GM12878 (cell line): ENCODE measurements around the gene PLCG2. TPM values are rescaled to one million over a fixed set of nuclear protein-coding genes. Genes with fewer than 3 reads are reported as not detected.

Experiments used
- EGR1 ChIP-seq, 2 experiments: IDR thresholded peaks; 1 replicate in 1 of 2; 2 replicates in 1 of 2; pipeline ENCODE4 v1.6.1; 2011 to 2012; ENCODE audit warnings: low read depth in 2 of 2, low read length in 2 of 2, borderline replicate concordance in 1 of 2, mild to moderate bottlenecking in 1 of 2, moderate library complexity in 1 of 2
- ESRRA ChIP-seq: IDR thresholded peaks from 2 replicates; pipeline ENCODE4 v1.6.1; 2012; ENCODE audit warnings: mild to moderate bottlenecking, low read length, improper control_type of control experiment
- ETV6 ChIP-seq, 2 experiments: fragments of 450-650 bp in 1 of 2; IDR thresholded peaks in 1 of 2; conservative IDR thresholded peaks in 1 of 2; 2 replicates each; pipeline ENCODE4 v1.6.1; 2014; ENCODE audit warnings: antibody characterized with exemption in 1 of 2, borderline replicate concordance in 1 of 2, low read depth in 1 of 2, mild to moderate bottlenecking in 1 of 2, moderate library complexity in 1 of 2
- HDAC2 ChIP-seq: fragments of 200-600 bp; sonication (generic); IDR thresholded peaks from 2 replicates; pipeline ENCODE4 v1.6.1; 2017
- IKZF2 ChIP-seq, 2 experiments: fragments of 450-650 bp; IDR thresholded peaks; 2 replicates each; pipeline ENCODE4 v1.6.1; 2017; ENCODE audit warnings: mild to moderate bottlenecking in 2 of 2, moderate library complexity in 2 of 2
- MXI1 ChIP-seq: fragments of 150-350 bp; IDR thresholded peaks from 2 replicates; pipeline ENCODE4 v1.6.1; 2011; ENCODE audit warnings: low read depth, mild to moderate bottlenecking, inconsistent platforms, low read length, improper control_type of control experiment
- NFIC ChIP-seq: IDR thresholded peaks from 2 replicates; pipeline ENCODE4 v1.6.1; 2012; ENCODE audit warnings: low read depth, mild to moderate bottlenecking, inconsistent platforms, low read length, moderate library complexity
- RCOR1 ChIP-seq: conservative IDR thresholded peaks from 2 replicates; pipeline ENCODE4 v1.6.1; 2012; ENCODE audit warnings: low read depth, low read length, improper control_type of control experiment
- RELB ChIP-seq: fragments of 450-650 bp; IDR thresholded peaks from 2 replicates; pipeline ENCODE4 v1.6.1; 2017; ENCODE audit warnings: low read depth, mild to moderate bottlenecking, moderate library complexity
- REST ChIP-seq: IDR thresholded peaks from 2 replicates; pipeline ENCODE4 v1.6.1; 2012; ENCODE audit warnings: mild to moderate bottlenecking, low read depth, low read length
- SMAD5 ChIP-seq: IDR thresholded peaks from 2 replicates; pipeline ENCODE4 v1.6.1; 2016; ENCODE audit warnings: antibody characterized with exemption, low read depth
- SPI1 ChIP-seq: IDR thresholded peaks from 2 replicates; pipeline ENCODE4 v1.6.1; 2011; ENCODE audit warnings: low read depth, mild to moderate bottlenecking, low read length, moderate library complexity, borderline replicate concordance; ENCODE audit not compliant: insufficient read depth
- YY1 ChIP-seq: IDR thresholded peaks from 2 replicates; pipeline ENCODE4 v1.6.1; 2011; ENCODE audit warnings: low read depth, mild to moderate bottlenecking, low read length
- ZBTB40 ChIP-seq: fragments of 450-650 bp; IDR thresholded peaks from 2 replicates; pipeline ENCODE4 v1.6.1; 2016; ENCODE audit warnings: mild to moderate bottlenecking, moderate library complexity, borderline replicate concordance
- ZNF687 ChIP-seq: fragments of 450-650 bp; IDR thresholded peaks from 2 replicates; pipeline ENCODE4 v1.6.1; 2017; ENCODE audit warnings: mild to moderate bottlenecking, moderate library complexity
- polyA plus RNA-seq, 11 experiments: library from polyadenylated mRNA; depleted of rRNA in 4 of 11; unstranded in 6 of 11; stranded (reverse) in 5 of 11; fragments of >200 nt; fragmentation: Nextera tagmentation in 4 of 11; fragmentation: Illumina TruSeq in 1 of 11; extraction: Ambion mirVana in 4 of 11; extraction: Trizol in 1 of 11; gene quantifications; 1 replicate in 1 of 11; 2 replicates in 10 of 11; pipeline versions ENCODE4 v1.2.1 to v1.2.3, GENCODE V29; 2011 to 2016; ENCODE audit warnings: inconsistent platforms in 2 of 11, missing spikeins in 2 of 11, low read depth in 1 of 11
- total RNA-seq, 4 experiments: library from RNA; depleted of rRNA in 3 of 4; stranded (reverse); fragments of >200 nt in 3 of 4; fragmentation: Illumina TruSeq in 1 of 4; extraction: Trizol in 1 of 4; gene quantifications; 2 replicates each; pipeline versions ENCODE4 v1.2.1 to v1.2.3, GENCODE V29; 2013 to 2021

The PLCG2 gene
- total and polyA plus RNA-seq, 10 of the 15 experiments (the other 5 are each of a cell fraction or from before 2014, with no cell fraction given) = 47.6 to 256 (median 149) TPM

GRCh38 chr16:81810894-81811538 lies 31.9 kb downstream of the PLCG2 start (continued):
- TF ChIP-seq ZBTB40 = peak; percentile 54; the same call in 1 of the 2 replicates
- peak; percentile 46; the same call in 1 of the 2 replicates for TF ChIP-seq SPI1
- no peak for TF ChIP-seq HDAC2
- TF ChIP-seq SMAD5 = no peak
- peak; percentile 83; the same call in 1 of the 2 replicates for TF ChIP-seq ESRRA
- peak in 1 of 2 experiments; percentile 83; a peak in 2 of 4 replicates for TF ChIP-seq ETV6 (conservative IDR thresholded peaks at IDR 0.05 in 1 of 2, IDR thresholded peaks at IDR 0.05 in 1 of 2; ENCODE audit: borderline replicate concordance in 1 of 2, low read depth in 1 of 2)
- no peak; the same call in 1 of the 2 replicates for TF ChIP-seq MXI1
- TF ChIP-seq NFIC = no peak
- TF ChIP-seq IKZF2 (IDR thresholded peaks at IDR 0.05) = peak; percentile 85 to 87
- peak; percentile 26; the same call in 1 of the 2 replicates for TF ChIP-seq RELB
- 0 out of 2 replicates have a peak, but pooled peaks have one; percentile 6 for TF ChIP-seq YY1
- TF ChIP-seq REST = no peak
- TF ChIP-seq RCOR1 = peak; percentile 87; the same call in 1 of the 2 replicates
- peak; percentile 83 for TF ChIP-seq ZNF687
- TF ChIP-seq EGR1 (IDR thresholded peaks at IDR 0.05; ENCODE audit: borderline replicate concordance in 1 of 2, low read depth in 2 of 2, low read length in 2 of 2) = peak in 1 of 2 experiments; percentile 66; a peak in 2 of 3 replicates
